ENCODE measurements around the gene PAPOLG.

Gene PAPOLG

GRCh38 chr2:60756097-60757087 is at the start of gene PAPOLG:
TSS of gene PAPOLG (plus strand) at chr2:60756268. CDS start at chr2:60756479, 211 bp downstream.
- DNase-seq: peak; percentile 86

DNA sequence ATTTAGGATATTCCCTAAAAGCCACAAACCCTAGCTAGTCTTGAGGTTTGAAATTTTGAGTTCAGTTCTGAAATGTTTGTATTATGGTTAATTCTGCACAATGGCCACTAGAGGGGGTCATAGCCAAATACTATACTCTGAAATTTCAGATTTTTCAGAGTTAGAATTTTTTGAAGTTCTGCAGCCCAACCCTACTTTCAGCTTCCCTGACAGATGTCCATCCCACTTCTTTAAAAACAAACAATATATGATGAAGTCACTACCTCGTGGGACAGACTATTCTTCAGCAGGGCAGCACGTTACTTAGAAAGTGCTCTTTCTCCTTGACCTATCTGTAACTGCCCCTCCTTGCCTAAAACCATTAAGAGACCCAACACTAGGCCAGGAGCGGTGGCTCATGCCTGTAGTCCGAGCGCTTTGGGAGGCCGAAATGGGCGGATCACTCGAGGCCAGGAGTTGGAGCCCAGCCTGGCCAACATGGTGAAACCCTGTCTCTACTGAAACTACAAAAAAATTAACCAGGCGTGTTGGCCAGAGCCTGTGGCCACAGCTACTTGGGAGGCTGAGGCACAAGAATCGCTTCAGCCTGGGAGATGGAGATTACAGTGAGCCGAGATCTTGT is 48.2 kb upstream of the PAPOLG start:
- no peak for DNase-seq

- no peak for DNase-seq
These were observed 47.3 kb upstream of the PAPOLG start for GRCh38 chr2:60708630-60709320.

- no peak for DNase-seq
These were observed 45.4 kb upstream of the PAPOLG start for GRCh38 chr2:60710707-60711106.

DNA sequence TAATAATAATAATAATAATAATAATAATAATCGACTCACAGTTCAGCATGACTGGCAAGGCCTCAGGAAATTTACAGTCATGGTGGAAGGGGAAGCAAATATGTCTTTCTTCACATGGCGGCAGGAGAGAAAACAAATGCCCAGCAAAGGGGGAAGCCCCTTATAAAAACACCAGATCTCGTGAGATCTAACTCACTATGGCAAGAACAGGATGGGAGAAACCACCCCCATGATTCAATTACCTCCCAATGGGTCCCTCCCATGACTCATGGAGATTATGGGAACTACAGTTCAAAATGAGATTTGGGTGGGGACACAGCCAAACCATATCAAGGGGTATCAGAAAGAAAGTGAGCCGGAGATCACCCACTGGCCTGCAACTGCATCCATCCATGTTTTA is 40.5 kb upstream of the PAPOLG start:
- DNase-seq: no peak

DNA sequence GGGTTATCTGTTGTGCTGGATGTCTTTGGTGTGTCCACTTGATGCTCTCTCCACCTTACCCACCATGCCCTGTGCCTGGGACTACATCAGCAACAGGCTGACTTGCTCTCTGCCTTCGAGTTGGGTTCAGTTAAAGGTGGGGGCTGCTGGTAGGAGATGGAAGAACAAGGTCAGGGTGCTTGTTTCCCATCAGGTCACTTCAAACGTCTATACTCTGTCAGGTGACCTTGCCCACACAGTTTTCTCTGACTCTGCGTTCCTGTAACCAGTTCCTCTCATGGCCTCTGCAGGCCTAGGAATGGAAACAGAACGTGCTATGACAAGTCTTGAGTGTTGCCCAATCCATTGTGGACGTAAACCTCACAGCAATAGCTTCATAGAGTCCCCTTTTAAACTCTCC is 38.4 kb upstream of the PAPOLG start:
- no peak for DNase-seq

DNA sequence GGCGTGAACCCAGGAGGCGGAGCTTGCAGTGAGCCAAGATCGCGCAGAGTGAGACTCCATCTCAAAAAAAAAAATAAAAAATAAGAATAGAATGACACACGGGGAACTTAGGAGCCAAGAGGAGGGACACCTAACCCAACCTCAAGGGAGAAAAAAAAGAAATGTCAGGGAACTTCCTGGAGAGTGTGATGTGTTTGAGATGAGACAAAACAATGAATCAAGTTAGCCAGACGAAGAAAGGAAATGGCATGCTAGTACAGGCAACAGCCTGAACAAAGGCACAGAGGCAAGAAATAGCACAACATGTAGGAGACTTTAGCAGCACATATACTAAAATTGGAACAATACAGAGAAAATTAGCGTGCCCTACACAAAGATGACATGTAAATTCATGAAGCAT is 36.7 kb upstream of the PAPOLG start:
- DNase-seq: no peak

DNA sequence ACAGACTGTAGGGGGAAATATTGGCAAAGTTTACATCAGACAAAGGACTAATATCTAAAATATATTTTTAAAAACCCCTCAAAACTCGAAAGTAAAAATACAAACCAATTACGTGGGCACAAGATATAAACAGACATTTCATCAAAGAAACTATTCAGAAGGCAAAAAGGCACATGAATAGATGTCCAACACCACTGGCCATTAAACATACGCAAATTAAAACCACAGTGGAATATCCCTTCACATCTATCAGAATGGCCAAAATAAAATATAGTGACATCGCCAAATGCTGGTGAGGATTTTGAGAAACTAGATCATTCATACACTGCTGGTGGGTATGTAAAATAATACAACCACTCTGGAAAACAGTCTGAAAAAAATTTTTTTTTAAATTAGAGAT is 30.6 kb upstream of the PAPOLG start:
- DNase-seq: no peak

DNA sequence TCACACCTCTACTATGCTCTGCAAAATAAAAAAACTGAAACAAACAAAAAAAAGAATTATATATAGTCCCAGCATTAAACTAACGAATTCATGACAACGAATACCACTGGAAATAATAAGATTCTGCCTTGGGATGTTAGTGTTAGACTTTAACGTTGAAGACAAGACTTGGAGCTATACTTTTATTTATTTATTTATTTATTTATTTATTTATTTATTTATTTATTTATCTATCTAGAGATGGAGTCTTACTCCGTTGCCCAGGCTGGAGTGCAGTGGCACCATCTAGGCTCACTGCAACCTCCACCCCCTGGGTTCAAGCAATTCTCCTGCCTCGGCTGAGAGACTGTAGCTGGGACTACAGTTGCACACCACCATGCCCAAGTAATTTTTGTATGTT is 27.2 kb upstream of the PAPOLG start:
- DNase-seq: no peak

DNA sequence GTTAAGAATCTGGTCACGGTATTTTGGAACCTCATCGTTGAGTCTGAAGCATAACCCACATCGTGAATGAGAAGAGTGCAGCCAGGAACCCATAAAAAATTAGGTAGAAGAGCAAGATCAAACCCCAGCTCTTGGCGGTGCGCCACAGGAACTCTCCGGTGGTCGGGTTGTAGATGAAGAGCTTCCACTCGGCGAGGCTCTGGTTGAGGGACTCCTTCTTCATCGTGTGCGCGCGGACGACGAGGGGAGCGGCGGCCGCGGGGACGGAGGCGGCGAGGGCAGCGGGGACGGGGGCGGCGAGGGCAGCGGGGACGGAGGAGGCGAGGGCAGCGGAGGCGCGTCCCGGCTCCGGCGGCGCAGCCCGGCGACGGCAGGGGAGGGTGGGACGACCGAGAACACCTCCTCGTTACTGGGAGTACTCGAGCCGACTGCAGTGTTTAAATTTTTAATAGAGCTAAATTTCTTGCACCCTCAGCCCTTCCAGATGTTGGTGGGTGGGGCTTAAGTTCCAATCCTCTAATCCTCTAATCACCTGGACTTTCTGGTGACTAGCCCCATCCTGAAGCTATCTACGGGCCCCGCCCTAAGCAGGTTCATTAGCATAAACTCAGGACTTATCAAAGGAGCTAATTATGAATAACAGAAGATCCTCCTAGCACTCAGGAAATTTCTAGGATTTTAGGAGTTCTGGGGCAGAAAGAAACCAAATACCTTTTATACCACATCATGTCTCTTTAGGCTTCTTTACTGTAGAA is 20.4 kb upstream of the PAPOLG start:
- no peak for DNase-seq

- no peak for DNase-seq
These were observed 17.4 kb upstream of the PAPOLG start for GRCh38 chr2:60738679-60739078.

GRCh38 chr2:60739156-60739555 is 16.9 kb upstream of the PAPOLG start:
- DNase-seq: no peak

DNA sequence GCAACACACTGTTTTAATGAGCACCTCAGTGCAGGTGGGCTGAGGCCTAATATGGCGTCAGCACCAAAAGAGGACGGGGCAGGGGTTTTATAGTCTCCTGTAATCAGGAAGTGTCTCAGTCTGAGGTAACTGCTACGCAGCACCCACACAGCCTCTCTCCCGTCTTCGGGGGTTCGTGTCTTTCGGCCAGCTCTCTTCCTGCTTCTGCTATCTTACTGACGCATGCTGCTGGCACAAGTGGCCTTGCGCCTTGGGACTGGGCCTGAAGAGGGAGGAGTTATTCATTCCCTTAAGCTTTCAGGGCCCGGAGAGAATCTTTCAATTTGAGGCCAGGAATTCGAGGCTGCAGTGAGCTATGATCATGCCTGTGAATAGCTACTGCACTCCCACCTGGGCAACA is 14.5 kb upstream of the PAPOLG start:
- no peak for DNase-seq

DNA sequence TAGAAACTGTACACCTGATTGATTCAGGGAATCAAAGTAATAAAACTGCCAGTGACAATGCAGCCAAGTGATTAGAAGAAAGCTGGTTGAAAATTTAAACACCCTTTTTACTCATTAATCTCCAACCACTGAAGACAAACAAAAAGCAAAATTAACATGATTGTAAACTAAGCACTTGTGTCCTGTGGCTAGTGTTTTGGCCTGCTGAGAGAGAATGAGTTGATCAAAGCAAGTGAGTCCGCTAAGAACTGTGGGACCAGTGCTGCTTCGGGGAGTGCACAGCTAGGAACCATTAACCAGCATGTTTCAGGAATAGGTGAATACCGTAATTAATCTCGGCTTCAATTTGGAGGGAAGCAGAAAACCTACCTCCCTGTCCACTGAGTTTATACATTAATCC is 13.6 kb upstream of the PAPOLG start:
- DNase-seq: no peak

GRCh38 chr2:60745330-60745729 is 10.7 kb upstream of the PAPOLG start:
- DNase-seq: no peak

DNA sequence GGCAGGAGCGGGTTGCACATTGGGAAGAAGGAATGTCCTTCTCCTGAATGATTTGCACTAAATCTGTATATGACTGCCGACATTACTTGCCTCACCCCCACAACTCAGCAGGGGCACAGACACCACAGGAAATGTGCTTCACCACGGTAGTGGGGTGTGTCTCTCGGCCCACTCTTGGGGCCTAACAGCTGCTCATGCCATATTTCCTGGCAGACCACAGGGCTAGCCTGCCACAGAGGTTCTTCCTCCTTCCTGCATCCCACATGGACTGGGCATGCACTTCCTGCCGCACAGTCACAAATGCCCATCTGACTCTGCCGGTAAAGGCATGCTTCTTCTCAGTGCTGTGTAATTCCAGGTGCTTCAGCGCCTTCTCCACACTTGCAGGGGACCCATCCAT is 10.3 kb upstream of the PAPOLG start:
- no peak for DNase-seq

DNA sequence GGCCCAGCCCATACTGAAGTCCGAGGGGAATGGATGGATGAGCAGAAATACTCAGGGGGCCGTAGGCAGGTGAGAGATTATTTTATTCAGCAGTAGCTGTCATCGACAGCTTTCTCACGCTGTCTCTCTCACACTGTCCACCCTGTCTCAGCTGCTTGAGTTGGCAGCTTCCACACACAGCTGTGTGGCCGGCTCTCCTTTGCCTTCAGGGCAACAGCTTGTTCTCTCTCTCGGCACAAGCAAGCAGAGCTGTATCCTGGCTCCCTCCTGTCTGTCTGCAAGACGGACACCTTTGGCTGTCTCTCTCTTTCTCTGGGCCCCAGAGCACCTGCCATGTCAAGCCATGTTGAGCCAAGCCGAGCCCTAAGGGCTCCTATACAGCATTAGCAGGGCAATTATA is 9.8 kb upstream of the PAPOLG start:
- no peak for DNase-seq

- peak; percentile 50 for DNase-seq
These were observed 3.6 kb downstream of the PAPOLG start for GRCh38 chr2:60759654-60760053.

DNA sequence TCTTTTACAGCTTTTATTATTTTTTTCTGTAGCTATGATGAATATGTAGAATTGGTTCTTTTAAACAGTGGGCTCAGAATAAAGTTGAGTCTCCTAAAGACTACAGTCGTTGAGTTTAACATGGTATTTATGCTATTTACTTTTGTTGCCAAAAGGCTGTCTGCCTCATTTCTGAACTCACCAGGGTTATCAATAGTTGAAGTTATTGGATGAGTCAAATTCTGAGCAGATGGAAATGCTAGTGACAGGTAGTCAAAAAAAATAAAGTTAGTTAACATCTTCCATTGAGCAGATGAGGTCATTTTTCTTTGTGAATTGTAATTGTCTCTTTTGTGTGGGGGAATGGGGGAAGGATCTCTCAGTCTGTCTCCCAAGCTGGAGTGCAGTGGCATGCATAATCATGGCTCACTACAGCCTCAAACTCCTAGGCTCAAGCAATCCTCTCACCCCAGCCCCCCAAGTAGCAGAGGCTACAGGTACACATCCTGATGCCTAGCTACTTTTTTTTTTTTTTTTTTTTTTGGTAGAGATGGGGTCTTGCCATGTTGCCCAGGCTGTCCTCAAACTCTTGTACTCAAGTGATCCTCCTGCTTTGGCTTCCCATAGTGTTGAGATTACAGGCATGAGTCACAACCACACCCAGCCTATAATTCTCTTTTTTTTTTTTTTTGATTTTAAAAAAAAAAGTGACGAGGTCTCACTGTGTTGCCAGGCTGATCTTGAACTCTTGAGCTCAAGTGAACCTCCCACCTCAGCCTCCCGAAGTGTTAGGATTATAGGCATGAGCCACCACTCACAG is 8.9 kb downstream of the PAPOLG start:
- DNase-seq: no peak

GRCh38 chr2:60766283-60766682 is 10.2 kb downstream of the PAPOLG start:
- DNase-seq: no peak

DNA sequence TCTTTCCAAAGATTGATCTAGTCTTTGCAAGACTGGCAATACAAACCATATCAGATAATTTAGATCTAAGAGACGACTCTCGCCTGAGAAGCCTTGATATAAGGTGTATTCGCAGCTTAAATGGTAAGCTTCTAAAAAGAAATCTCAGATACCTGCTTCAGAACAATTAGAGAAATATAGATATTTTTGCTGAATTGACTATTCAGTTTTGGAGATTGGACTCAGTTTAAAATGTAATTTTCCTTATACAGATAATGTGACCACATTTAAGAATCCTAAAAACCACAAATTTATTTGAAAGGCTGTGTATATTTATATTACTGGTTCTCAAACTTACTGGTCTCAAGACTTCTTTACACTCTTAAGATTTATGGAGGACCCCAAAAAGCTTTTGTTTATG is 15.4 kb downstream of the PAPOLG start:
- DNase-seq: no peak

- no peak for DNase-seq
These were observed 19.1 kb downstream of the PAPOLG start for GRCh38 chr2:60775048-60775639.
